Duodenal mucosa (tissue), 2 donors: Measurements from ENCODE around the gene PAM.

ENCODE experiments used
- H3K27ac ChIP-seq: one replicate; pipeline ENCODE4 v1.7.0; 2013; ENCODE audit warnings: low read depth, low read length
- H3K27me3 ChIP-seq, 2 donors: one replicate each; pipeline ENCODE4 v1.7.0; 2013; ENCODE audit warnings: low read length in 2 of 2, control low read depth in 1 of 2; ENCODE audit not compliant: insufficient read depth in 2 of 2, control insufficient read depth in 1 of 2
- H3K36me3 ChIP-seq, 2 donors: one replicate each; pipeline ENCODE4 v1.7.0; 2013; ENCODE audit warnings: low read length in 2 of 2, control low read depth in 1 of 2; ENCODE audit not compliant: insufficient read depth in 2 of 2, control insufficient read depth in 1 of 2
- H3K4me1 ChIP-seq, 2 donors: one replicate each; pipeline ENCODE4 v1.7.0; 2013; ENCODE audit warnings: low read length in 2 of 2, control low read depth in 1 of 2; ENCODE audit not compliant: insufficient read depth in 2 of 2, control insufficient read depth in 1 of 2
- H3K4me3 ChIP-seq, 2 donors: one replicate each; pipeline ENCODE4 v1.7.0; 2013; ENCODE audit warnings: low read length in 2 of 2, low read depth in 1 of 2
- H3K9ac ChIP-seq, 2 donors: one replicate each; pipeline ENCODE4 v1.7.0; 2013; ENCODE audit warnings: low read length in 2 of 2, low read depth in 1 of 2
- H3K9me3 ChIP-seq, 2 donors: one replicate each; pipeline ENCODE4 v1.7.0; 2013; ENCODE audit warnings: low read length in 2 of 2, control low read depth in 1 of 2; ENCODE audit not compliant: control insufficient read depth in 1 of 2

Gene PAM

GRCh38 chr5:102794677-102795331, 39.7 kb downstream of the PAM start:
- H3K9me3 ChIP-seq: no peaks in the 10 kb centered on the region
- H3K27ac ChIP-seq: no peak overlapping the region
- no peak overlapping the region for H3K4me3 ChIP-seq
- H3K36me3 ChIP-seq: no peaks in the 10 kb centered on the region
- H3K27me3 ChIP-seq: no peaks in the 10 kb centered on the region
- H3K4me1 ChIP-seq: peaks cover 4 to 9% of the 10 kb centered on the region in 2 donors
- H3K9ac ChIP-seq: no peak overlapping the region

- H3K27me3 ChIP-seq: no peaks in the 10 kb centered on the region
- peaks cover 4 to 9% of the 10 kb centered on the region in 2 donors for H3K4me1 ChIP-seq
- no peaks in the 10 kb centered on the region for H3K36me3 ChIP-seq
- no peak overlapping the region for H3K27ac ChIP-seq
- no peaks in the 10 kb centered on the region for H3K9me3 ChIP-seq
- H3K9ac ChIP-seq: no peak overlapping the region
- H3K4me3 ChIP-seq: no peak overlapping the region
These were observed 40.4 kb downstream of the PAM start for GRCh38 chr5:102795526-102795925.

- Histone ChIP-seq H3K27me3 (no peaks in the 10 kb centered on the region), H3K4me1 (peaks cover 4 to 9% of the 10 kb centered on the region in 2 donors), H3K36me3 (no peaks in the 10 kb centered on the region), H3K9ac (no peak overlapping the region), H3K4me3 (peak overlapping the region in 1 of 2 donors; percentile 18), H3K27ac (no peak overlapping the region), H3K9me3 (no peaks in the 10 kb centered on the region)
These were observed 40.9 kb downstream of the PAM start for GRCh38 chr5:102796009-102796408.

- no peak overlapping the region for H3K27ac ChIP-seq
- no peaks in the 10 kb centered on the region for H3K9me3 ChIP-seq
- peaks cover 4 to 9% of the 10 kb centered on the region in 2 donors for H3K4me1 ChIP-seq
- peak overlapping the region; percentile 18 to 30 for H3K4me3 ChIP-seq
- H3K27me3 ChIP-seq: no peaks in the 10 kb centered on the region
- H3K9ac ChIP-seq: no peak overlapping the region
- no peaks in the 10 kb centered on the region for H3K36me3 ChIP-seq
These were observed 41.4 kb downstream of the PAM start for GRCh38 chr5:102796498-102796897.

GRCh38 chr5:102797322-102797884, 42.3 kb downstream of the PAM start:
- Histone ChIP-seq H3K9ac (no peak overlapping the region), H3K9me3 (no peaks in the 10 kb centered on the region), H3K4me3 (no peak overlapping the region), H3K27me3 (no peaks in the 10 kb centered on the region), H3K4me1 (peaks cover 4 to 9% of the 10 kb centered on the region in 2 donors), H3K27ac (no peak overlapping the region), H3K36me3 (no peaks in the 10 kb centered on the region)

- Histone ChIP-seq H3K27me3 (no peaks in the 10 kb centered on the region), H3K27ac (no peak overlapping the region), H3K36me3 (no peaks in the 10 kb centered on the region), H3K9me3 (no peaks in the 10 kb centered on the region), H3K4me1 (peaks cover 4 to 9% of the 10 kb centered on the region in 2 donors), H3K4me3 (no peak overlapping the region), H3K9ac (no peak overlapping the region)
These were observed 43.1 kb downstream of the PAM start for GRCh38 chr5:102798104-102798785.

- Histone ChIP-seq H3K9me3 (no peaks in the 10 kb centered on the region), H3K36me3 (no peaks in the 10 kb centered on the region), H3K4me3 (no peak overlapping the region), H3K27me3 (no peaks in the 10 kb centered on the region), H3K9ac (no peak overlapping the region), H3K4me1 (peaks cover 4 to 9% of the 10 kb centered on the region in 2 donors), H3K27ac (no peak overlapping the region)
These were observed 43.9 kb downstream of the PAM start for GRCh38 chr5:102799017-102799416.

- no peaks in the 10 kb centered on the region for H3K9me3 ChIP-seq
- no peaks in the 10 kb centered on the region for H3K36me3 ChIP-seq
- H3K4me1 ChIP-seq: peaks cover 4 to 9% of the 10 kb centered on the region in 2 donors
- H3K4me3 ChIP-seq: no peak overlapping the region
- no peak overlapping the region for H3K9ac ChIP-seq
- H3K27me3 ChIP-seq: no peaks in the 10 kb centered on the region
- no peak overlapping the region for H3K27ac ChIP-seq
These were observed 45.3 kb downstream of the PAM start for GRCh38 chr5:102800427-102800826.

- Histone ChIP-seq H3K9ac (no peak overlapping the region), H3K4me3 (no peak overlapping the region), H3K4me1 (peaks cover 4 to 5% of the 10 kb centered on the region in 2 donors), H3K36me3 (no peaks in the 10 kb centered on the region), H3K9me3 (no peaks in the 10 kb centered on the region), H3K27ac (no peak overlapping the region), H3K27me3 (no peaks in the 10 kb centered on the region)
These were observed 46.3 kb downstream of the PAM start for GRCh38 chr5:102801371-102801770.

- Histone ChIP-seq H3K4me1 (peaks cover 6% of the 10 kb centered on the region in 2 donors), H3K4me3 (no peak overlapping the region), H3K9ac (no peak overlapping the region), H3K9me3 (no peaks in the 10 kb centered on the region), H3K27me3 (no peaks in the 10 kb centered on the region), H3K36me3 (no peaks in the 10 kb centered on the region), H3K27ac (no peak overlapping the region)
These were observed 47.8 kb downstream of the PAM start for GRCh38 chr5:102802708-102803458.
